SJSA1 (cell line): ENCODE data around the gene SNCG. TPM values are rescaled to one million over a fixed set of nuclear protein-coding genes. Genes with fewer than 3 reads are reported as not detected.
"Not testable (repeated sequence)": the region's sequence is repeated elsewhere in the genome, so short reads cannot be mapped to it uniquely, and the experiment has no call there.

Experiments used
- DNase-seq, 2 experiments: peaks; one replicate each; pipeline ENCODE4 v3.0.0-alpha.2; 2015 to 2020; ENCODE audit warnings: low spot score in 2 of 2, low read depth in 1 of 2
- H3K27ac ChIP-seq: fragments of 250-450 bp; sonication (Bioruptor Pico); 2 replicates; pipeline ENCODE4 v1.5.1; 2020; ENCODE audit warnings: mild to moderate bottlenecking, moderate library complexity
- H3K27me3 ChIP-seq: fragments of 250-450 bp; sonication (Bioruptor Pico); replicated peaks from 2 replicates; pipeline ENCODE4 v1.5.1; 2020; ENCODE audit warnings: mild to moderate bottlenecking, moderate library complexity
- H3K36me3 ChIP-seq: fragments of 250-450 bp; sonication (Bioruptor Pico); 2 replicates; pipeline ENCODE4 v1.5.1; 2020; ENCODE audit warnings: mild to moderate bottlenecking
- H3K4me1 ChIP-seq: fragments of 250-450 bp; sonication (Bioruptor Pico); replicated peaks from 2 replicates; pipeline ENCODE4 v1.6.1; 2021; ENCODE audit warnings: mild to moderate bottlenecking
- H3K4me3 ChIP-seq: fragments of 250-450 bp; sonication (Bioruptor Pico); 2 replicates; pipeline ENCODE4 v1.5.1; 2020; ENCODE audit warnings: mild to moderate bottlenecking
- H3K9me3 ChIP-seq: fragments of 250-450 bp; sonication (Bioruptor Pico); replicated peaks from 2 replicates; pipeline ENCODE4 v1.5.1; 2020; ENCODE audit warnings: mild to moderate bottlenecking
- total RNA-seq: library from RNA; depleted of rRNA; stranded (reverse); fragments of >200 nt; shearing (Covaris generic); gene quantifications from 2 replicates; pipeline ENCODE4 v1.2.3, GENCODE V29; 2014

The SNCG gene
- total RNA-seq, 1 experiment from 2014 or later = 0.74 TPM

GRCh38 chr10:86970162-86970981 is 12.0 kb downstream of the SNCG start:
- peak overlapping the region; percentile 99 for H3K27ac ChIP-seq
- peaks cover 41% of the 10 kb centered on the region for H3K4me1 ChIP-seq
- peak; percentile 80 to 87 for DNase-seq
- no peaks in the 10 kb centered on the region for H3K27me3 ChIP-seq
- H3K36me3 ChIP-seq = no peaks in the 10 kb centered on the region
- no peaks in the 10 kb centered on the region for H3K9me3 ChIP-seq
- H3K4me3 ChIP-seq = peak overlapping the region; percentile 56

- Histone ChIP-seq H3K4me3 (peak overlapping the region; percentile 56), H3K36me3 (no peaks in the 10 kb centered on the region), H3K27me3 (no peaks in the 10 kb centered on the region), H3K27ac (peak overlapping the region; percentile 99), H3K4me1 (peaks cover 41% of the 10 kb centered on the region), H3K9me3 (no peaks in the 10 kb centered on the region)
- no peak for DNase-seq
Observed at GRCh38 chr10:86970982-86971231, 12.5 kb downstream of the SNCG start.

GRCh38 chr10:86971232-86971991 is 13.0 kb downstream of the SNCG start:
- H3K4me3 ChIP-seq = peak overlapping the region; percentile 56
- H3K27ac ChIP-seq = peak overlapping the region; percentile 99
- H3K36me3 ChIP-seq = no peaks in the 10 kb centered on the region
- DNase-seq = peak; percentile 95 to 97
- no peaks in the 10 kb centered on the region for H3K9me3 ChIP-seq
- no peaks in the 10 kb centered on the region for H3K27me3 ChIP-seq
- H3K4me1 ChIP-seq = peaks cover 39% of the 10 kb centered on the region

GRCh38 chr10:86972613-86973380 is 14.4 kb downstream of the SNCG start:
- H3K27ac ChIP-seq = no peak overlapping the region
- H3K36me3 ChIP-seq = no peaks in the 10 kb centered on the region
- H3K4me3 ChIP-seq = no peak overlapping the region
- H3K9me3 ChIP-seq = no peaks in the 10 kb centered on the region
- DNase-seq = no peak
- peaks cover 34% of the 10 kb centered on the region for H3K4me1 ChIP-seq
- no peaks in the 10 kb centered on the region for H3K27me3 ChIP-seq

GRCh38 chr10:86974484-86974883 is 16.1 kb downstream of the SNCG start:
- Histone ChIP-seq H3K27ac (no peak overlapping the region), H3K36me3 (no peaks in the 10 kb centered on the region), H3K9me3 (no peaks in the 10 kb centered on the region), H3K27me3 (no peaks in the 10 kb centered on the region), H3K4me3 (no peak overlapping the region), H3K4me1 (peaks cover 29% of the 10 kb centered on the region)
- DNase-seq = no peak

- Histone ChIP-seq H3K9me3 (no peaks in the 10 kb centered on the region), H3K4me1 (peaks cover 8% of the 10 kb centered on the region), H3K36me3 (no peaks in the 10 kb centered on the region), H3K27ac (no peak overlapping the region), H3K27me3 (no peaks in the 10 kb centered on the region), H3K4me3 (no peak overlapping the region)
- DNase-seq = no peak
Observed at GRCh38 chr10:86976362-86977056, 18.1 kb downstream of the SNCG start.

- DNase-seq, H3K9me3 ChIP-seq, H3K36me3 ChIP-seq, H3K27me3 ChIP-seq, H3K4me1 ChIP-seq, H3K4me3 ChIP-seq, H3K27ac ChIP-seq: not testable (repeated sequence)
Observed at GRCh38 chr10:86978457-86978856, 20.1 kb downstream of the SNCG start.

GRCh38 chr10:86979296-86979818 is 21.0 kb downstream of the SNCG start:
- Histone ChIP-seq H3K27ac (no peak overlapping the region), H3K27me3 (no peaks in the 10 kb centered on the region), H3K9me3 (no peaks in the 10 kb centered on the region), H3K36me3 (no peaks in the 10 kb centered on the region), H3K4me3 (no peak overlapping the region), H3K4me1 (no peaks in the 10 kb centered on the region)
- DNase-seq = no peak

- no peak overlapping the region for H3K27ac ChIP-seq
- H3K36me3 ChIP-seq = no peaks in the 10 kb centered on the region
- no peaks in the 10 kb centered on the region for H3K9me3 ChIP-seq
- no peaks in the 10 kb centered on the region for H3K4me1 ChIP-seq
- DNase-seq = no peak
- no peaks in the 10 kb centered on the region for H3K27me3 ChIP-seq
- H3K4me3 ChIP-seq = no peak overlapping the region
Observed at GRCh38 chr10:86979977-86980448, 21.6 kb downstream of the SNCG start.

- H3K4me1 ChIP-seq, H3K27ac ChIP-seq: not testable (repeated sequence)
Observed at GRCh38 chr10:86981020-86981419, 22.6 kb downstream of the SNCG start.

GRCh38 chr10:86981716-86982115 is 23.3 kb downstream of the SNCG start:
- Histone ChIP-seq H3K4me1 (no peaks in the 10 kb centered on the region), H3K27ac (no peak overlapping the region), H3K27me3 (no peaks in the 10 kb centered on the region), H3K36me3 (no peaks in the 10 kb centered on the region), H3K9me3 (no peaks in the 10 kb centered on the region), H3K4me3 (no peak overlapping the region)
- no peak for DNase-seq

More at GRCh38 chr10:86981020-86981419, 22.6 kb downstream of the SNCG start:
- H3K36me3 ChIP-seq, H3K4me3 ChIP-seq, H3K9me3 ChIP-seq, DNase-seq, H3K27me3 ChIP-seq: not testable (repeated sequence)

- H3K4me3 ChIP-seq, DNase-seq: not testable (repeated sequence)
Observed at GRCh38 chr10:86984498-86984897, 26.1 kb downstream of the SNCG start.

GRCh38 chr10:86988520-86988919 is 30.1 kb downstream of the SNCG start:
- no peaks in the 10 kb centered on the region for H3K4me1 ChIP-seq
- no peaks in the 10 kb centered on the region for H3K36me3 ChIP-seq
- no peaks in the 10 kb centered on the region for H3K27me3 ChIP-seq
- no peak overlapping the region for H3K4me3 ChIP-seq
- H3K9me3 ChIP-seq = no peaks in the 10 kb centered on the region
- H3K27ac ChIP-seq = no peak overlapping the region
- DNase-seq = no peak

More at GRCh38 chr10:86984498-86984897, 26.1 kb downstream of the SNCG start:
- not testable (repeated sequence) for H3K27me3 ChIP-seq, H3K27ac ChIP-seq, H3K9me3 ChIP-seq, H3K4me1 ChIP-seq, H3K36me3 ChIP-seq
